ENCODE measurements around the gene RTP2.

The RTP2 gene

GRCh38 chr3:187738071-187738330 is 35.6 kb upstream of the RTP2 start:
- TF ChIP-seq CTCF (IDR thresholded peaks at IDR 0.05; ENCODE audit: low read depth, low read length, missing control alignments), result no peak
- DNase-seq (ENCODE audit: low read depth), result no peak
- in situ Hi-C loops (cut with HindIII; ENCODE audit: low sequenced_read_pairs), result loop anchor here (25.0 kb wide), 3 partner anchors 399 to 899 kb away; no protein-coding TSS in a partner anchor

GRCh38 chr3:187737368-187738070 is 35.2 kb upstream of the RTP2 start:
- H3K4me3 ChIP-seq (ENCODE audit: low read depth, low read length), result peak overlapping the region; percentile 87
- in situ Hi-C loops (cut with HindIII; ENCODE audit: low sequenced_read_pairs), result loop anchor here (25.0 kb wide), 3 partner anchors 400 to 900 kb away; no protein-coding TSS in a partner anchor
- DNase-seq (ENCODE audit: low read depth), result no peak
- peak; percentile 15 for TF ChIP-seq CTCF (IDR thresholded peaks at IDR 0.05; ENCODE audit: low read depth, low read length, missing control alignments)

More at GRCh38 chr3:187738071-187738330, 35.6 kb upstream of the RTP2 start:
- H3K4me3 ChIP-seq (ENCODE audit: low read depth, low read length), result peak overlapping the region; percentile 87

GRCh38 chr3:187737006-187737367 is 34.6 kb upstream of the RTP2 start:
- no peak for TF ChIP-seq CTCF (IDR thresholded peaks at IDR 0.05; ENCODE audit: low read depth, low read length, missing control alignments)
- DNase-seq (ENCODE audit: low read depth), result no peak
- in situ Hi-C loops (cut with HindIII; ENCODE audit: low sequenced_read_pairs), result loop anchor here (25.0 kb wide), 3 partner anchors 400 to 900 kb away; no protein-coding TSS in a partner anchor
- peak overlapping the region; percentile 87 for H3K4me3 ChIP-seq (ENCODE audit: low read depth, low read length)

GRCh38 chr3:187736418-187736871 is 34.1 kb upstream of the RTP2 start:
- H3K4me3 ChIP-seq (ENCODE audit: low read depth, low read length), result no peak overlapping the region
- no peak for TF ChIP-seq CTCF (IDR thresholded peaks at IDR 0.05; ENCODE audit: low read depth, low read length, missing control alignments)
- in situ Hi-C loops (cut with HindIII; ENCODE audit: low sequenced_read_pairs), result loop anchor here (25.0 kb wide), 3 partner anchors 401 to 901 kb away; no protein-coding TSS in a partner anchor
- no peak for DNase-seq (ENCODE audit: low read depth)

- H3K4me3 ChIP-seq (ENCODE audit: low read depth, low read length), result no peak overlapping the region
- no peak for DNase-seq (ENCODE audit: low read depth)
- in situ Hi-C loops (cut with HindIII; ENCODE audit: low sequenced_read_pairs), result loop anchor here (25.0 kb wide), 3 partner anchors 401 to 901 kb away; no protein-coding TSS in a partner anchor
- no peak for TF ChIP-seq CTCF (IDR thresholded peaks at IDR 0.05; ENCODE audit: low read depth, low read length, missing control alignments)
These were observed 33.5 kb upstream of the RTP2 start for GRCh38 chr3:187735837-187736236.

- DNase-seq (ENCODE audit: low read depth), result no peak
- in situ Hi-C loops (cut with HindIII; ENCODE audit: low sequenced_read_pairs), result loop anchor here (25.0 kb wide), 3 partner anchors 402 to 902 kb away; no protein-coding TSS in a partner anchor
- H3K4me3 ChIP-seq (ENCODE audit: low read depth, low read length), result no peak overlapping the region
- TF ChIP-seq CTCF (IDR thresholded peaks at IDR 0.05; ENCODE audit: low read depth, low read length, missing control alignments), result no peak
These were observed 33.0 kb upstream of the RTP2 start for GRCh38 chr3:187735383-187735782.
